OCI-M2 (cell line): ENCODE results near the gene RYR2.
"Not testable (repeated sequence)": the region's sequence is repeated elsewhere in the genome, so short reads cannot be mapped to it uniquely, and the experiment has no call there.

Experiments used
- DNase-seq: peaks from one replicate; lab custom pipeline; 2025; ENCODE audit not compliant: unreplicated experiment; lab: John Stamatoyannopoulos, UW

RYR2 gene

GRCh38 chr1:237244778-237245177 lies 202.8 kb downstream of the RYR2 start:
- DNase-seq = no peak

GRCh38 chr1:237247442-237247841 lies 205.5 kb downstream of the RYR2 start:
- DNase-seq = no peak

GRCh38 chr1:237249120-237249519 lies 207.1 kb downstream of the RYR2 start:
- no peak for DNase-seq

- no peak for DNase-seq
Measured at GRCh38 chr1:237250055-237250454, 208.1 kb downstream of the RYR2 start.

GRCh38 chr1:237255071-237255470 lies 213.1 kb downstream of the RYR2 start:
- no peak for DNase-seq

GRCh38 chr1:237258871-237259270 lies 216.9 kb downstream of the RYR2 start:
- no peak for DNase-seq

GRCh38 chr1:237261198-237261597 lies 219.2 kb downstream of the RYR2 start:
- no peak for DNase-seq

GRCh38 chr1:237267743-237268142 lies 225.8 kb downstream of the RYR2 start:
- no peak for DNase-seq

- no peak for DNase-seq
Measured at GRCh38 chr1:237269938-237270337, 228.0 kb downstream of the RYR2 start.

- DNase-seq = no peak
Measured at GRCh38 chr1:237270353-237270752, 228.4 kb downstream of the RYR2 start.

GRCh38 chr1:237277994-237278393 lies 236.0 kb downstream of the RYR2 start:
- not testable (repeated sequence) for DNase-seq

- no peak for DNase-seq
Measured at GRCh38 chr1:237279629-237280028, 237.6 kb downstream of the RYR2 start.

- no peak for DNase-seq
Measured at GRCh38 chr1:237281481-237281880, 239.5 kb downstream of the RYR2 start.

- no peak for DNase-seq
Measured at GRCh38 chr1:237282208-237282783, 240.3 kb downstream of the RYR2 start.

- no peak for DNase-seq
Measured at GRCh38 chr1:237287876-237288521, 246.0 kb downstream of the RYR2 start.

- DNase-seq = no peak
Measured at GRCh38 chr1:237293804-237294203, 251.8 kb downstream of the RYR2 start.

- DNase-seq = no peak
Measured at GRCh38 chr1:237296861-237297260, 254.9 kb downstream of the RYR2 start.

GRCh38 chr1:237300642-237301041 lies 258.7 kb downstream of the RYR2 start:
- DNase-seq = no peak

GRCh38 chr1:237303929-237304328 lies 261.9 kb downstream of the RYR2 start:
- DNase-seq = no peak

GRCh38 chr1:237306726-237307125 lies 264.7 kb downstream of the RYR2 start:
- no peak for DNase-seq

- DNase-seq = no peak
Measured at GRCh38 chr1:237309595-237310118, 267.7 kb downstream of the RYR2 start.

- DNase-seq = no peak
Measured at GRCh38 chr1:237316352-237316751, 274.4 kb downstream of the RYR2 start.

- no peak for DNase-seq
Measured at GRCh38 chr1:237318748-237319147, 276.8 kb downstream of the RYR2 start.
